Prostate gland (tissue), 2 donors: ENCODE data around the gene RYR3.

Experiments used
- POLR2A ChIP-seq: fragments of 450-650 bp; IDR thresholded peaks from one replicate; pipeline ENCODE4 v1.6.1; 2016; ENCODE audit warnings: antibody characterized with exemption, mild to moderate bottlenecking
- TF ChIP-seq, protein P1 (sequence below), 4 experiments: fragments of 200-600 bp in 2 of 4; fragments of 450-650 bp in 2 of 4; sonication (generic) in 2 of 4; IDR thresholded peaks; 1 replicate in 3 of 4; 2 replicates in 1 of 4; pipeline ENCODE4 v1.5.1; 2016 to 2019; ENCODE audit warnings: antibody characterized with exemption in 4 of 4, mild to moderate bottlenecking in 2 of 4, moderate library complexity in 2 of 4

DNA sequence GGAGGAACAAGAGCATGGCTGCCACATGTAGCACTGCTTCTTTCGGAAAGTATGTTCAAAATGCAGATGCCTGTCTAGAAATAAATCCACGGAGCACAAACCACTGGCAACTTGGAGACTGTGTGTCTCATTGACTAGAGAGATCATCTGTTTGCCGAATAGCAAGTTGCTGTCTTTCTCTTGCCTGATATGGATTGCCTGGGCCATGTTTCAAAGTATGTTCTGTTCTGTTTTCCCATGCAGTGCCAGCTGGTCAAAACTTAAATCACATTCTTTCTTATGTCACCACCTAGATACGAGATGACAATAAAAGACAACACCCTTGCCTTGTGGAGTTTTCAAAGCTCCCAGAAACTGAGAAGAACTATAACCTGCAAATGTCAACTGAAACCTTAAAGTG is 318.9 kb downstream of the RYR3 start:
- TF ChIP-seq, protein P1, sequence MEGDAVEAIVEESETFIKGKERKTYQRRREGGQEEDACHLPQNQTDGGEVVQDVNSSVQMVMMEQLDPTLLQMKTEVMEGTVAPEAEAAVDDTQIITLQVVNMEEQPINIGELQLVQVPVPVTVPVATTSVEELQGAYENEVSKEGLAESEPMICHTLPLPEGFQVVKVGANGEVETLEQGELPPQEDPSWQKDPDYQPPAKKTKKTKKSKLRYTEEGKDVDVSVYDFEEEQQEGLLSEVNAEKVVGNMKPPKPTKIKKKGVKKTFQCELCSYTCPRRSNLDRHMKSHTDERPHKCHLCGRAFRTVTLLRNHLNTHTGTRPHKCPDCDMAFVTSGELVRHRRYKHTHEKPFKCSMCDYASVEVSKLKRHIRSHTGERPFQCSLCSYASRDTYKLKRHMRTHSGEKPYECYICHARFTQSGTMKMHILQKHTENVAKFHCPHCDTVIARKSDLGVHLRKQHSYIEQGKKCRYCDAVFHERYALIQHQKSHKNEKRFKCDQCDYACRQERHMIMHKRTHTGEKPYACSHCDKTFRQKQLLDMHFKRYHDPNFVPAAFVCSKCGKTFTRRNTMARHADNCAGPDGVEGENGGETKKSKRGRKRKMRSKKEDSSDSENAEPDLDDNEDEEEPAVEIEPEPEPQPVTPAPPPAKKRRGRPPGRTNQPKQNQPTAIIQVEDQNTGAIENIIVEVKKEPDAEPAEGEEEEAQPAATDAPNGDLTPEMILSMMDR (IDR thresholded peaks at IDR 0.05) = no peak
- TF ChIP-seq POLR2A = no peak
